Measurements from ENCODE around the gene MICAL2.

- TF ChIP-seq CTCF (IDR thresholded peaks at IDR 0.05) (no peak), EP300 (IDR thresholded peaks at IDR 0.05) (no peak), POLR2AphosphoS2 (conservative IDR thresholded peaks at IDR 0.05; ENCODE audit: low read length) (no peak), RNF2 (IDR thresholded peaks at IDR 0.05; ENCODE audit: borderline replicate concordance, low read depth) (no peak), POLR2A (IDR thresholded peaks at IDR 0.05; ENCODE audit: low read length) (no peak), BHLHE40 (IDR thresholded peaks at IDR 0.05; ENCODE audit: low read depth, low read length) (no peak), MAZ (IDR thresholded peaks at IDR 0.05; ENCODE audit: borderline replicate concordance, low read depth, low read length) (no peak), CEBPB (IDR thresholded peaks at IDR 0.05) (no peak), PBX3 (IDR thresholded peaks at IDR 0.05) (no peak), TP53 (CRISPR knock-in tag; IDR thresholded peaks at IDR 0.05) (no peak), FOXS1 (CRISPR knock-in tag; IDR thresholded peaks at IDR 0.05) (no peak), JUN (IDR thresholded peaks at IDR 0.05) (no peak)
These were observed 123.2 kb downstream of the MICAL2 start for GRCh38 chr11:12233602-12233925.

Data from A549 (cell line).